GM19324 (cell line): ENCODE measurements around the gene DUSP6.

Source experiments
- ATAC-seq: cut with Tn5 transposase; IDR thresholded peaks from one replicate; pipeline ENCODE4 v1.9.1; 2021; ENCODE audit warnings: mild to moderate bottlenecking, moderate library complexity; ENCODE audit not compliant: unreplicated experiment, low FRiP score

Gene DUSP6

DNA sequence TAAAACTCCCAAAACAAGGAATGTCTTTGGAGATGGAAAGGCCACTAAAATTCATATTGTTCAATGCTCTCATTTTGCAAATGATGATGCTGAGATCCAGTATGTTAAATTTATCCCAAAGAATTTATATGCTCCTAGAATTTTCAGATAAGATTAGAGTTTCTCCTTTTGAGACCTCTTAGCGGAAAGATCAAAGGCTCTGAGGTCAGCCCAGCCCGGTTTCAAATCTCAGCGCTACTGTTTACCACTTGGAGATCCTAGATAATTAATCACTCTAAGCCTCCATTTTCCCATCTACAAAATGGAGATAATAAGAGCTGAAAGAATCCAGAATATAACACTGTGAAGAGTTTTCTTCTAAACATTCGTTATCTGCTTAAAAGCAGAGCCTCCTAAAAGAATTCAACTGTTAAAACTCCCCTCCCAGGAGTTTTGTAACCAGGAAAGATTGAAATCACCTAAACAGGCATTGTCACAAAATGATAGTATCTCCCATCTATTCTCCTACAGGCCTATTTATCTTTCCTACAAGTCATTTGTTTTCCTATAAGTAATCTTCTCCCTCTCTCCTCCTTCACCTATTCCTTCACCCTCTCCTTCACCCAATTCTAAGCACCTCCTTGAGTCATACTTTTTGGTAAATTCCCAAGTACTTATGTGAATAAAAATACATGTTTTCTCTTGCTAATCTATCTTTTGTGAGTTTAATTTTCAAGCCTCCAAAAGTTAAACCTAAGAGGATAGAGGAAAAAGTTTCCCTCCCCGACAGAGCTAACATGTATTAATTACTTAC, 16.7 kb downstream of the DUSP6 start:
- no peak for ATAC-seq

DNA sequence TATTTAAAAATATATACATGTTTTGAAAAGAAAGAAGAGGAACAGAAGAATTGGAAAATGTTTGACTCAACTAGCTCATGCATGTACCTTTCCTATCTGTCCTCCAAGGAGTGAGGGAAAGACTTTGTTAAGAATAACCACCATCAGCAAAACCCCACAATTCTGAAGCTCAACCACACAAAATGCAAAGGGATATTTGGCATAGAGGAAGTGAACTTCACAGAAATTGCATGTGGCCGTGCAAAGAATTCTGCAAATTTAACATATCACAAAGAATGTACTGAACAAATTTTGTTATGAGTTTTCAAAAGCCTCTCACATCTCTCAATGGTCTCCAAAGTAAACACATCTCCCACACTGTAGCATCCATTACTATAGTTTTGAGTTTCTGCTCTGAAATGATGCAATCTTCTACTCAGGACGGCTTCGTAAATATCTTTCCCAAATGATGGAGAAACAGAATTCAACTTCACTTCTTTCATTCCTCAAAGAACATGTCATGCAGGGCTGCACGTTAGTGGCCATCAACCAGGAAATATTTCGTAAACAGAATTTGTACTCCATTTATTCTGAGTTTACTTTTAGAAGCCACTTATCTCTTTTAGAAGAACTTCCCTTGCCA, 17.6 kb downstream of the DUSP6 start:
- no peak for ATAC-seq

DNA sequence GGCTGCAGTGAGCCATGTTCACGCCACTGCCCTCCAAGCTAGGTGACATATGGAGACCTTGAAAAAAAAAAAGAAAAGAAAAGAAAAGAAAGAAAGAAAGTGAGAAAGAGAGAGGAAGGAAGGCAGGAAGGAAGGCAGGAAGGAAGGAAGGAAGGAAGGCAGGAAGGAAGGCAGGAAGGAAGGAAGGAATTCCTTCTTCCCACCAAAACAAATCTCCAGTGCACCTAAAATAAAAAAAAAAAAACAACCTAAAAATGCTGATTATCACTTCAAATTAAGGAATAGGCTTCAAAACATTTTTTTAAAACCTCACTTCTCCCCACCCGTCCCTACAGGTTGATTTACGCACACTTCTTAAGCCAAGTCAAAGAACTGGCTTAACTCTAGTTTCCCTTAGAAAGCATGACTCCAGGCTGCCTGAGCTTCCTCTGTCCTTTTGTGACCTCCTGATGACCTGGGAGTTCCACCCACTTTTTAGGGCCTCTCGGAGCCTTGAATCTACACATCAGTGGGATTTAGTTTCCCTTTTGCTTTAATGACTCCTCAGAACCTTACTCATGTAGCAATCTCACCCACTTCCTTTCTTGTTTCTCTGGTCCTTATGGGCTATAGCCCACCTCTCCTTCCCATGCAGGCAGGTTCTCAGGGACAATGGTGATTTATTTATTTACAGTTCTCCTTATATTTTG, 18.6 kb downstream of the DUSP6 start:
- ATAC-seq = no peak

DNA sequence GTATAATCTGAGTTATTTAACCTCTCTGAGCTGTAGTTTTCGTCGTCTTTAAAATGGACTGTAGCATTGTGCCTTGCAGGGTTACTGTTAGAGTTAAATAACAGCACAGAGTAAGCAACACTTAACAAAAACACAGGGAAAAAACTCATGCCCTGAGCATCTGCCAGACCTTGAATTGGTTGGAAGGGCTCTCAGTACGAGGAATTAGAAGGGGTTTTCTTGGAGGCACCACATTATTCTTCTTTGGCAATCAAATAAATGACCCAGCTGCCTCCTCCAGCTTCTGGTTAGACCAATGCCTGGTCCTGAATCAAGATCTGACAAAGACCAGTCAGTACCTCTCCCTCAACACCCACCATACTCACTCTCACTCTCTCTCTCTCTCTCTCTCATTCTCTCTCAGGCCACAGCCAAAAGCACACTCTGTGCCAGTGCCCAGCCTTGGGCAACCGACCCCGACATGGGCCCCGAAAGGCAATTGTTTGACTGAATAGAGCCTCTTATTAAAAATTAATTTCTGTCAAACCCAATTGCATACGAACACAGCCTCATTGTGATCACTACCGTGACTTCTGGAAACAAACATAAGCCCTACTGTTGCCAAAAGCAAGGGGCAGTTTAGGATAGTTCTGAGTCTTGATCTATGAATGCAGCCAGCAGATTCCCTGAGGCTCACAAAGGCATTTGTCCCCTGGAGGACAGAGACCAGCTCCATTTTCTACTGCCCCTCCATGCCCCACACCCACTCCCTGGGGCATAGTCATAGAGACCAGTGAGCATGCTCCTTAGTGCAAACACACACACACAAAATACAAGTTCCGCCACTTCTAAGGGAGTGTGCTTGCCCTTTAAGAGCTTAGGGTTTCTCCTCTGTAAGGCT, 23.9 kb downstream of the DUSP6 start:
- no peak for ATAC-seq

DNA sequence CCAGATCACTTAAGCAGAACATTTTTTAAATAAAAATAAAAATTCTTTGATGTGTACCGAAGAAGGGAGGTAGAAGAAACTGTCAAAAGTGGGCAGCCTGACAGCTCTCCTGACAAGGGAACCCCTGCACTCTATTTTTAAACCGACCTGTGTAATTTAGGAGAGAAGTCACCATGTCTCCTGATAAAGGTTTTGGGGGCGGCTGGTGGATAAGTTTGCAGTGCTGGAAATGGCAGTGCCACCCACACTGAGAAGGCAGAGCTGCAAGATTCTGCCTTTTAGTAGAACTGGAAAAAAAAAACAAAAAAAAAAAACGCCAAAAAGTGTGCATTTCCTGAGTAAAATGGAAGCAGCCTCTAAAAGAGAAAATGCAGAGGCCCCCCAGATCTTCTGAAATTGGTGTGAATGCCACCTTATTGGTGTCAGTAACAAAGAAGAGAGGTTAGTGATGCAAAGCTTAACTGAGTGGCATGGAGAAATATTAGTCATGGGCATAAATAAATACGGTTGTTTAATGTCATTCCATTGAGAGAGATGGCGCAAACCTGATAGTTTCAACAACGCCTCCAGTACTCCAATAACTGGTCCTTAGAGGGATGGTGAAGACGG, 24.7 kb downstream of the DUSP6 start:
- ATAC-seq = no peak

DNA sequence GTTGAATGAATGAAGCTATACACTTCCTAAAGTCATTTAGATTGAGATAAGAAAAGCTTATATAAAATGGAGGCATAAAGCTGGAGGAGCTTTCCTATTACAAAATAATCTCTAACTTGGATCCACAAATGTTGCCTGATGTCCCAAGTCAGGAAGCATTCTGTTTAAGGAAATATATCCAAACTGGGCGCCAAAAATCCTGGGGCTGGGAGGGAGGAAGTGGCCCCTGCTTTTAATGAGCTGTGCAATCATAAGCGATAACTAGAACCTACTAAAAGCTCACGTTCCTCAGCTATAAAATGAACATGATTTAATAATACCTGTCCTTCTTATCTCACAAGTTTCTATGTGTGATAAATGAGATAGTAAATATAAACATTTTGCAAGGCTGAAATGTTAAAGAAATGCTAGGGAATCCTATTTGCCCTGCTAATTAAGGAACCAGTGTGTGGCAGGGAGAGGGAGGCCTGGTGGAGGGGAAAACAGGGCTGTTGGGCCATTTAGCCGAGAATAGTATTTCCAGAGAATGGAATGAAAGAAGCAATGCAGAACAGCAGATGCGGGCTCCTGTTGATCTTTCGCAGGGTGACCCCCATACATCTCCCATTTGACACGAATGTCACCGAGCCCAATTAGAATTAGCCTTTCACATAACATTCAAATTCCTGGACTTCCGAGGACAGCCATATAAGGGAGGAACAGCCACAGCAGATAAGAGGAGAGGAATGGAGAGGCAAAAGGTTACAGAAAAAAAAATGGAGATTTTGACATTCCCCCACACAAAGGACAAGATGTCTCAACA, 25.9 kb downstream of the DUSP6 start:
- ATAC-seq = no peak

DNA sequence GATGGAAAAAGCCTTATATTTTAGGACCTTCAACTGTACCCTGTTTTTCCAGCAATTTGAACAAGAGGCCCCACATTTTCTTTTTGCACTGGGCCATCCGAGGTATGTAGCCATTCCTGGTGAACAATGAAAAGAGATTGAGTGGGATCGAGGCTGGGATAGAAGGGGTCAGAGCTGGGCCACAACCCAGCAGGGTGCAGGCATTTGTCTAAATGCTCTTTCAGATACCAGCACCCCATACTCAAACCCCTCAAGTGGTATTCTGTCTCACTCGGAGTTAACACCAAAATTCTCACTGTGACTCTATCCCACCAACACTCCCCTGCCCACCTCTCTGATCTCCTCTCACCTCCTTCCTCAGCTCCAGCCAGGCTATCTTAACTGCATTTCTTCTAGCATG, 26.8 kb downstream of the DUSP6 start:
- no peak for ATAC-seq

DNA sequence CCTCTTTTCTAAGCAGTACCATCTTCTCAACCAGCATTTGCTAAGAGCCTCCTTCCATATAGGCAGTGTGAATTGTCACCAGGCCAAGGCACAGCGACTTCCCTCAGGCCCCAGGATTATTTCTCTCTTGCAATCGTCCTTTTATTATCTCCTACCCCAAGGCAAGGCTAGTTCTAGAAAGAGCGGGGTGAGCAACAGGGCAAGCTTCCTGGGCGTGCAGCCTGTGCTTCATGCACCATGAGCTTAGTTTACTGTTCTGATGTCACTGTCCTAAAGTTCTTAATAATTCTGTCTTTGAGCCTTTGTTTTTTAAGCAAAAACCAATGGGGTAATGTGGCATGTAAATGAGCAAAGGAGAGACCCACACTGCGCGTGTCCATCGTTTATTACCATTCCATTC, 27.9 kb downstream of the DUSP6 start:
- no peak for ATAC-seq

DNA sequence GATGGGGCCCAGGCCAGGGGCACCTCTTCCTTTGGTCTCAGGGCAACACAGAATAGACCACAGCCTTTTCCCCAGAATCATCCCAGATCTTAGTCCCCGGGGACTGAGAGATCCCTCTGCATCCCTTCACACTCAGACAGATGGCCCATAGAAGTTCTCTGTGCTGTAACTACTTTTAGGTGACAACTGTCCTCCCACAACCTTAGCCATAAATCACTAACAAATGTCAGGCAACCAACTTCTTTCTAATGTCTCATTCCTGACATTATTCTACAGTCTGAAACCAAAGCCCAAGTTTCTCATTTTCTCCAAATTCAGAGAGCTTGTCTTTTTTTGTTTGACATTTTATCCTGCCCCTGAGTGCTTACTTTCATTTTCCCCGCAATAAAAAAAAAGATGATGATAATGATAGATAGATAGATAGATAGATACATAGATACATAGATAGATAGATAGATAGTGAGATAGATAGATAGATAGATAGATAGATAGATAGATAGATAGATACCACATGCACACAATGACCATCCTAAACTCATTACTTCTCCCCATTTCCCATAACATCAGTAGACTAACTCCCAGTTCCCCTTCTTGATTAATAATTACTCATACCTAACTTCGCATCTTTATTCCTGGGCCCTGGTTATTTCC, 28.6 kb downstream of the DUSP6 start:
- no peak for ATAC-seq

DNA sequence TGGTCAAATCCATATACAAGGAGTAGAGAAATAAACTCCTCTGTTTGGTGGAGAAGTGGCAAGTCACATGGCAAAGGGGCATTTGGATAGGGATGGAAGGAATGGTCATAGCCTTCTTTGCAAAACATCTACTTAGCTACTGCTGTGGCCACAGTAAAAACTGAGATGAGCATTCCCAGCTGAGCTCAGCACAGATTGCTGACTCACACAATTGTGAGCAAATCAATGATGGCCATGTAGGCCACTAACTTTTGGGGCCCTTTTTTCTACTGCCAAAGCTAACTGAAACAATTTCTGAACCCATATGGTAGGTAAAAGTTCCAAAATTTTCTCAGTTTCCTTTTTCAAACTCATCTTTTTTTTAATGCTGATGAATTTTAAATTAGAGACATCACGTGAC, 31.6 kb downstream of the DUSP6 start:
- ATAC-seq = no peak

DNA sequence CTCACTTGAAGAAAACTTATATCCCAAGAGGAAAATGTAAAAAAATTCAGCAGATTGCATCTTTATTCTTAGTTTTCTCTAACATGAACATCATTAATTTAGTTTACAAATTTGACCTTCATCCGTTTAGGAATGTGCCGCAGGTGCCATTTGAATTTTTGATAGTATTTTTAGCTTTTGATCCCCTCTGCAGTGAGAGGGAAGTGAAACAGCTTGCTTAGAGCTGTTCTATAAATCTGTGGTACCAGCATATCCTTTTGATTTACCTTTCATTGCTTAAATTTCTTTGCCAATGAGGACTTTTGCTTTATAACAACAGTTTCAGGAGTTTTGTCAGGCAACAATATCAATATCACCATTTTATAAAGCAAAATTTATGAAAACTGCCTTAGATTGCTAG, 32.7 kb downstream of the DUSP6 start:
- ATAC-seq = no peak

DNA sequence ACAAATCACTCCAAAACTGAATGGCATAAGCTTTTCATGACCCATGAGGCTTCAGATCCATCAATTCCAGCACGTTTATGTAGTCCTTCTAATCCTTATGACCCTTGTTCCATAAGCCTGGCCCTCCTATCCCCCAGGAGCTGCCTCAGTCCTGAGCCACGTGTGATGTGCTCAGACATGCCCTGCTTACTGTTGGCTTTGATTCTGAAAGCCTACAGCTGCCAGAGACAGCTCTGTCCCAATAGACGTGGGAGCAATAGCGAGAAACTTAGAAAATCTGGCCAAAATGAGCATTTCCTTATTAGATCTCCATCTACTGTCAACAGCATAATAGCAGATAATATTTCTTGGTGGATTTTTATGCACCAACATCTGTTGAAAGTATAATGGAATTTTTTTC, 33.2 kb downstream of the DUSP6 start:
- ATAC-seq = no peak

DNA sequence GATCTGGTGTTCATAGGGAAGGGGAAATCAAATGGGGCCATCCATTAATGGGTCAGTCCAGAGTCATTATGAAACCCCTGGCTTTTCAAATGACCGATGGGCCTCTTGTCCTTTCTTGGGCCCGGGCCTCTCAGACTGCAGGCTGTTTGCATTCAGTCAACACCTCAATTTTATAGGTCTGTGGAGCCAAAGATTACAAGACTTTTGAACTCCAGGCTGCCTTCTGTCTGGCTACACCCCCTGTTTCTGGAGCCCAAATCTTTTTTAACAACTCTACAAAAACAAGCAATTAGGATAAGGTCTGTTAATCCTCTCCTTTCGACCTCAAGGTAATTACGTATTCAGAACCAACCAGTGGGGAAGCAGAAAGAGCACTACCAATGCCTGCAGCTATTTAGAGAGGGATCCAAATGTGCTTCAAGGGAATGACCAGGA, 35.6 kb downstream of the DUSP6 start:
- no peak for ATAC-seq

DNA sequence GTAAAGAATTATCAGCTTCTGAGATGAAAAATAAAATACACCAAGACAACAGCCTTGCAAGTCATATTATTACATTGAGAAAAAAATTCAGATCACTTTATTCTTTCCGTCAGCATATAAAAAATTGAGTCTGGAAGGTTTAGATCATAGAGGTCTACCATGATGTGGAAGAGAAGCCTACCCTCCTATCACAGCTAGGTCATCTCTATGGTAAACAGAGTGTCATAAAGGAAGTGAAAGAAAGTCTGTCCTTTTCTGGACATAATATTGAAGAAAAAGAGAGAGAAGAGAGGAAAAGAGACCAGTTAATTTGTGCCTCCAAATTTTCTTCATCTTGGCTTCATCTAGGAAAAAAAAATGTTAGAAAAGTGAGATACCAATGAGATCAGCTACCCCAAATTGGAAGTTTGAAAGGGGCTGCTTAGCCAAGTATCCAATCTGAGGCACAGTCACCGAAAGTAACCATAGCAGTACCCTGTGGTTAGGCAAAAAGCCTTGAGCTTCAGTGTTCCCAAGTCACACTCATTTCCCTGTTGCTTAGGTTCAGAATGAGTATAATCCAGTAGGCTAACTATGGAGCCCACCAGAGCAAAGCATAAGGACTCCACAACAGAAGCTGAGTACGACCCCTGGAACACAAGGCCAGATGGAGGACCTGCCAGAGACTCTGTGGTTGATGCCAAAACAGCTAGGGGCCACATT, 38.1 kb downstream of the DUSP6 start:
- ATAC-seq = no peak

DNA sequence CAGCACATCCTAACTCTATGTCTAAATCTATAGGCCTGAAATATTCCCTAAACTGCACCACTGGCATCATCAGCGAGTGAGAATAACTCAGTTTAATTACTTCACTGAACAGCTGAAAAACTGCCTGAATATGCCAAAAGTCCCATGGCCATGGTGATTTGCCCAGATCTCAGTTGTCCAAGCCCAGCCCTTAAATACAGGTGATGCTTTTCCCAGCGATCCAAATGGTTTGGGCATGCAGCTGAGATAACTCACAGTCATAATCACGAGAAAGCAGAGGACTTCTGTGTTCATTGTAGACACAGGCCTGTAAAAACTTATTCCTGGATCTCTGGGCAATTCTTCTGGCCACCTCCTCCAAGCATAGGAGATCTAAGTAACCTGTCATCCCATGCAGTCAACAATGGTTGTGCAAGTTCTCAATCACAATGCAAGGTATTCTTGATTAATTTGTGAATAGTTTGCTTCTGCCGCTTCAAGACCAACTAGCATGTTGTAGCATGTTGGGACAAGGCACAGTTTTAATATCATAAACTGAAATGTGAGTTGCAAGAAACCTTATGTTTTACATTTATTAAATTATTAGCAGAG, 40.5 kb downstream of the DUSP6 start:
- no peak for ATAC-seq

DNA sequence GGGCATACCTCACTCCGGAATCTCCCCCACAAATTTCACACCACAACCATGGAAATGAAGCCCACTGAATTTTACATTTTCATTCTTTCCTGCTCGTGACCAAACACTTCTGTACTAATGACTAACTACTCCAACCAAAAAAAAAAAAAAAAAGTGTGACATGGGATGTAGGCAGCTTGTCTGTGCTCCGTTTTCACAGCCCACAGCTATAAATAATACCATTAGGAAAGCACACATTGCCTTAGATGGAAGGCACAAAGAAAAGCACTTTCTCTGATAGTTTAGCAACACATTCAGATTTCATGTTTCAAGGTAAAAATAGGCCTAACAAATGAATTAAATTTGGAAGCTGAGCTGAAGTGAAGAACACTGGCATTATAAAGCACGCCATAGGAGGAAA, 42.5 kb downstream of the DUSP6 start:
- no peak for ATAC-seq

DNA sequence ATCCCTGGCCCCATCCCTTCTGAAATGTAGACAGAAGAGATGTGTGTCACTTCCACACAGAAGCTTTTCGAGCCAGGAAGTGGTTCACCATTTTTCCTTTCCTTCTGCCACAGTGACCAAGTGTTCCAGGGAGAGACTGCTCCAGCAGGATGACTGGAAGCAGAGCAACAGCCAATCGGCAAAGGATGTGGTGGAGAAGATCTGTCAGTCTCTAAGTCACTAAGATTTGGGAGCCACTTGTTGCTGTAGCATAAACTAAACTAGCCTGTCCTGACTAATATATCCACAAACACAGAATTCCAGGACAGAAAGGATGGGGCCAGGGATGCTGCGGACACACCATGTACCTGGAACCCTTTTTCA, 42.9 kb downstream of the DUSP6 start:
- ATAC-seq = no peak
